GM12875 (cell line): ENCODE data around the gene RIC8A.
A peak's percentile ranks its signal among the peaks of the same experiment; 100 is the strongest.

Experiments used
- H3K4me3 ChIP-seq: one replicate; pipeline ENCODE4 v1.5.1; 2011; ENCODE audit warnings: low read depth, low read length, control low read depth
- CTCF ChIP-seq: IDR thresholded peaks from 2 replicates; pipeline ENCODE4 v1.5.1; 2011; ENCODE audit warnings: low read depth, mild to moderate bottlenecking, control low read depth, inconsistent platforms, low read length, moderate library complexity, borderline replicate concordance; ENCODE audit not compliant: insufficient read depth

RIC8A gene

GRCh38 chr11:241634-242033 lies 34.1 kb downstream of the RIC8A start:
- no peak for TF ChIP-seq CTCF
- H3K4me3 ChIP-seq, result no peak overlapping the region

- TF ChIP-seq CTCF, result no peak
Observed at GRCh38 chr11:244376-244775, 36.9 kb downstream of the RIC8A start.

DNA sequence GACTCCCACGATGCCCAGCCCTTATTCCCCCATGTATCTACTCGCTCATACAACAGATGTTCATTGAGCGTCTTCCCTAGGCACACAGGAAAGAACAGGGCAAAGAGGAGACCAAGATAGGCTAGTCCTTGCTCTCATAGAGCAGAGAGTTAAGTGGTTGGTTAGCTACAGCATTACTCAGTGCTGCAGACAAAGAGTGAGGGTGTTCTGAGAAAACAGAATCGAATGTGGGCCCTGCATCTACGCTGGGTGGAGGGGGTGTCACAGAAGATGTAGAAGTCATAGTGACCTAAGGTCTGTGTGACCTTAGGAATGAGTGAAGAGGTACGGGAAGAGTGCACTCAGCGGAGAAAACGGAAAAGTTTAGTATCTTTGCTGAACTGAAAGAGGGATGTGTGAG lies 41.6 kb downstream of the RIC8A start:
- no peak for TF ChIP-seq CTCF

More at GRCh38 chr11:244376-244775, 36.9 kb downstream of the RIC8A start:
- H3K4me3 ChIP-seq, result no peak overlapping the region

DNA sequence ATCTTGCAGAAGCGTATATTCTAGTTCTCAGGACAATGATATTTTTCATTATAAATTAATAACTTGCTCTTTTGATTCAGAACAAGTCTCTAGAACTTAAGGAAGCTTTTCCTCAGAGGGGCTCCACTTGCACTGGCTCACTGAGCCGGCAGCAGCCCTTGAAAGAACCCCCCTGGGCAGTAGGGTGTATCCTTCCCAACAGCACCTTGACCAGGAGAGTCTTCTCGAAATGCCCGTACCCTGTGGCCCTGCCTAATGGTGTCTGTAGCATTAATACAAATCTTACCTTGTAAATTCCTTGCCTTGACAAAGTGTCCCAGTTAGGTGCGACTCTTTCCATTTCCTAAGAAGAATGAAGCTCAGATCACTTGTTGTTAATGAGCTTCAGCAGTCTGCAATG lies 42.8 kb downstream of the RIC8A start:
- no peak overlapping the region for H3K4me3 ChIP-seq
- TF ChIP-seq CTCF, result no peak

More for the DNA sequence above, 41.6 kb downstream of the RIC8A start:
- no peak overlapping the region for H3K4me3 ChIP-seq

DNA sequence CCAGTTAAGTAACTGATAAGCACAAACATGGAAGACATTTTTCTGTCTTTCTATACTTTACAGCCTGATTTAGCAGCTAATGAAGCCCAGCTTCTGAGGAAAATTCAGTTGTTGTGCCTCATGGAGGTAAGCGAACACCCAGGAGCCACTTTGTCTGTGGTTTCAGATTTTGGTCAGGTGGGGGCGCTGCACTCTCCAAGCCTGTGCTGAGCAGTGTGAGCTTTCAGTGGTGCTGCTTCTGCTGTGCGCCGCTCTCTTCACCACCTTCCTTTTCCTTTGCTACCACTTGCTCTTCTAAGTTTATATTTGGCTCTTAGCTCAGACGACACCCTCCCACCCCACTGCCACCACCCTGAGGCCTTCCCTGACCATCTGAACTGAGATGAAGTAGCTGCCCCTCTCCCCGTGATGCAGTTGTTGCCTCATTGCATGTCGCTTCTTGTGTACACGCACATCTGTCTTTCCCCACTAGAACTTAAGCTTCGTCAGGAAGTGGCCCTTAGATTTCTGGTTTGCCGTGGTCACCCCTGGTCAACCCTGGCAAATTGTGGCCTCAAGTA lies 43.3 kb downstream of the RIC8A start:
- TF ChIP-seq CTCF, result peak; percentile 71
- H3K4me3 ChIP-seq, result no peak overlapping the region

DNA sequence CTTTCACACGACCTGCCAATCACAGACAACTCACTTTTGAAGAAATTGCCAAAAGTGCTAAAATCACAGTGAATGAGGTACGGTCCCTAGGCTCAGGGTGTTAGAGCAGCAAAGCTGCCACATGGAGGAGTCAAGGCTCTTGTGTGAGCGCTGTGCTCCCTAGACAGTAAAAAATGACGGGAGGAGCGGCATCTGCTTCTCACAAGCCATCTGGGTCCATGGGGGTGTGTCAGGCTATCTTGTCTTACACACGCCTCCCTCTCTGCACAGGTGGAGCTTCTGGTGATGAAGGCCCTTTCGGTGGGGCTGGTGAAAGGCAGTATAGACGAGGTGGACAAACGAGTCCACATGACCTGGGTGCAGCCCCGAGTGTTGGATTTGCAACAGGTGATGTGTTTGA lies 44.0 kb downstream of the RIC8A start:
- TF ChIP-seq CTCF, result no peak
- no peak overlapping the region for H3K4me3 ChIP-seq

GRCh38 chr11:252666-253065 lies 45.2 kb downstream of the RIC8A start:
- H3K4me3 ChIP-seq, result no peak overlapping the region
- TF ChIP-seq CTCF, result no peak
